ENCODE measurements around the gene MORC2.
A peak's percentile ranks its signal among the peaks of the same experiment; 100 is the strongest.

MORC2 gene

GRCh38 chr22:30882974-30883533, 85.5 kb downstream of the MORC2 start:
- TF ChIP-seq ZNF639 (tag by site-specific recombination; IDR thresholded peaks at IDR 0.05): no peak
- TF ChIP-seq WT1 (tag by site-specific recombination; IDR thresholded peaks at IDR 0.05): no peak
- no peak for TF ChIP-seq REST (tag by site-specific recombination; IDR thresholded peaks at IDR 0.05)
- TF ChIP-seq SCRT2 (tag by site-specific recombination; IDR thresholded peaks at IDR 0.05): no peak
- TF ChIP-seq ZNF558 (tag by site-specific recombination; IDR thresholded peaks at IDR 0.05): no peak
- no peak for TF ChIP-seq PRDM1 (tag by site-specific recombination; IDR thresholded peaks at IDR 0.05)
- no peak for TF ChIP-seq SCRT1 (tag by site-specific recombination; IDR thresholded peaks at IDR 0.05; ENCODE audit: borderline replicate concordance)
- no peak for TF ChIP-seq ZBTB48 (tag by site-specific recombination; IDR thresholded peaks at IDR 0.05)
- no peak for TF ChIP-seq ZNF324 (tag by site-specific recombination; IDR thresholded peaks at IDR 0.05)
- no peaks in the 10 kb centered on the region for H3K9me3 ChIP-seq (ENCODE audit: control insufficient read depth, insufficient read depth, low read depth, low read length)
- H3K4me3 ChIP-seq (ENCODE audit: low read depth, low read length): no peak overlapping the region
- H3K36me3 ChIP-seq (ENCODE audit: control insufficient read depth in 2 of 2, insufficient read depth in 1 of 2, low read length in 2 of 2): no peaks in the 10 kb centered on the region
- H3K4me1 ChIP-seq (ENCODE audit: control insufficient read depth, insufficient read depth, low read length): peaks cover 6% of the 10 kb centered on the region
- ChIA-PET POLR2A (no interaction called here), CTCF (no interaction called here)
- no peak overlapping the region for H3K27ac ChIP-seq (ENCODE audit: extremely low read depth, low read depth, low read length)

GRCh38 chr22:30882184-30882717, 86.3 kb downstream of the MORC2 start:
- POLR2A ChIA-PET: no interaction called here
- CTCF ChIA-PET: interaction anchor here (1.8 kb wide), 1 partner anchor 8 kb away, joined by 10 read pairs; no protein-coding TSS in a partner anchor
- H3K27ac ChIP-seq (ENCODE audit: extremely low read depth, low read depth, low read length): no peak overlapping the region
- TF ChIP-seq PRDM6 (tag by site-specific recombination; IDR thresholded peaks at IDR 0.05) (no peak), ZIC2 (tag by site-specific recombination; IDR thresholded peaks at IDR 0.05) (peak; percentile 97), ZNF311 (tag by site-specific recombination; IDR thresholded peaks at IDR 0.05; ENCODE audit: borderline replicate concordance) (no peak), ZNF692 (tag by site-specific recombination; IDR thresholded peaks at IDR 0.05) (0 out of 2 replicates have a peak, but pooled peaks have one; percentile 13)
- H3K9me3 ChIP-seq (ENCODE audit: control insufficient read depth, insufficient read depth, low read depth, low read length): no peaks in the 10 kb centered on the region
- no peaks in the 10 kb centered on the region for H3K36me3 ChIP-seq (ENCODE audit: control insufficient read depth in 2 of 2, insufficient read depth in 1 of 2, low read length in 2 of 2)
- H3K4me3 ChIP-seq (ENCODE audit: low read depth, low read length): no peak overlapping the region
- H3K4me1 ChIP-seq (ENCODE audit: control insufficient read depth, insufficient read depth, low read length): peaks cover 6% of the 10 kb centered on the region
